Keratinocyte (primary cell): ENCODE measurements around the gene OR2AG2. TPM values are rescaled to one million over a fixed set of nuclear protein-coding genes. Genes with fewer than 3 reads are reported as not detected.

Experiments used
- DNase-seq: peaks from one replicate; pipeline ENCODE4 v3.0.0-alpha.2; 2011; ENCODE audit warnings: low read depth, missing footprints, low spot score
- FAIRE-seq: peaks from 2 replicates; lab custom pipeline; 2011; peaks lifted over from hg19 to GRCh38; lab: Jason Lieb, UNC
- H2AFZ ChIP-seq: 2 replicates; pipeline ENCODE4 v1.6.0; 2012; ENCODE audit warnings: low read length, control low read depth, inconsistent platforms; ENCODE audit not compliant: control insufficient read depth
- H3K27ac ChIP-seq: 2 replicates; pipeline ENCODE4 v1.5.1; 2011; ENCODE audit warnings: low read length; ENCODE audit not compliant: control insufficient read depth, insufficient read depth
- H3K27me3 ChIP-seq: 3 replicates; pipeline ENCODE4 v1.6.0; 2011; ENCODE audit warnings: low read length; ENCODE audit not compliant: control insufficient read depth, insufficient read depth; ENCODE audit errors: extremely low read depth
- H3K36me3 ChIP-seq, 2 experiments: 2 replicates in 1 of 2; 3 replicates in 1 of 2; pipeline ENCODE4 v1.5.1; 2011; ENCODE audit warnings: low read length in 2 of 2, mild to moderate bottlenecking in 1 of 2; ENCODE audit not compliant: control insufficient read depth in 2 of 2, insufficient read depth in 2 of 2; ENCODE audit errors: extremely low read depth in 1 of 2
- H3K4me1 ChIP-seq: 3 replicates; pipeline ENCODE4 v1.5.1; 2011; ENCODE audit warnings: low read length; ENCODE audit not compliant: control insufficient read depth, insufficient read depth; ENCODE audit errors: extremely low read depth
- H3K4me2 ChIP-seq: 3 replicates; pipeline ENCODE4 v1.6.0; 2011; ENCODE audit warnings: low read depth, low read length; ENCODE audit not compliant: control insufficient read depth, insufficient read depth; ENCODE audit errors: extremely low read depth
- H3K4me3 ChIP-seq, 3 experiments: fragments of 200-600 bp in 1 of 3; sonication (generic) in 1 of 3; 2 replicates in 2 of 3; 3 replicates in 1 of 3; pipeline ENCODE4 v1.5.1; 2011 to 2016; ENCODE audit warnings: low read length in 3 of 3, mild to moderate bottlenecking in 3 of 3, control low read depth in 2 of 3, inconsistent platforms in 1 of 3, low read depth in 1 of 3, mixed read lengths in 1 of 3, mixed run types in 1 of 3, moderate library complexity in 1 of 3; ENCODE audit not compliant: control insufficient read depth in 2 of 3, insufficient read depth in 2 of 3; ENCODE audit errors: extremely low read depth in 1 of 3
- H3K79me2 ChIP-seq: 2 replicates; pipeline ENCODE4 v1.6.0; 2012; ENCODE audit warnings: low read length; ENCODE audit not compliant: control insufficient read depth, insufficient read depth
- H3K9ac ChIP-seq: 3 replicates; pipeline ENCODE4 v1.6.0; 2011; ENCODE audit warnings: low read length; ENCODE audit not compliant: control insufficient read depth, insufficient read depth; ENCODE audit errors: extremely low read depth
- H3K9me1 ChIP-seq: 3 replicates; pipeline ENCODE4 v1.6.0; 2011; ENCODE audit warnings: low read length; ENCODE audit not compliant: control insufficient read depth, insufficient read depth; ENCODE audit errors: extremely low read depth
- H3K9me3 ChIP-seq: 2 replicates; pipeline ENCODE4 v1.5.1; 2012; ENCODE audit warnings: low read depth, low read length; ENCODE audit not compliant: control insufficient read depth
- H4K20me1 ChIP-seq: 3 replicates; pipeline ENCODE4 v1.6.0; 2011; ENCODE audit warnings: low read length; ENCODE audit not compliant: control insufficient read depth, insufficient read depth; ENCODE audit errors: extremely low read depth
- EZH2 ChIP-seq: IDR thresholded peaks from one replicate; pipeline ENCODE4 v1.6.1; 2012; ENCODE audit warnings: inconsistent platforms, mild to moderate bottlenecking, low read length, moderate library complexity
- dilution Hi-C: fragments of 300-500 bp; cut with MboI; formaldehyde crosslinking; loops from one replicate; pipeline ENCODE4 v1.7.0; 2020; ENCODE audit warnings: low sequenced_read_pairs; ENCODE audit not compliant: extremely low pct_ligation_motif_present
- polyA plus RNA-seq, 5 experiments: library from polyadenylated mRNA; depleted of rRNA in 3 of 5; stranded (reverse) in 3 of 5; stranded (forward) in 1 of 5; unstranded in 1 of 5; fragments of >200 nt; gene quantifications; 1 replicate in 1 of 5; 2 replicates in 3 of 5; 3 replicates in 1 of 5; pipeline versions ENCODE4 v1.2.1 to v1.2.3, GENCODE V29; 2011 to 2012; ENCODE audit warnings: missing spikeins in 2 of 5, low read depth in 1 of 5, low replicate concordance in 1 of 5
- TF ChIP-seq, protein P1 (sequence below), 3 experiments: IDR thresholded peaks in 1 of 3; conservative IDR thresholded peaks in 1 of 3; optimal IDR thresholded peaks in 1 of 3; 2 replicates in 2 of 3; 3 replicates in 1 of 3; pipeline versions ENCODE3 to v1.5.1; 2011; ENCODE audit warnings: low read length in 3 of 3, mild to moderate bottlenecking in 3 of 3, moderate library complexity in 2 of 3, control low read depth in 1 of 3, inconsistent platforms in 1 of 3; ENCODE audit not compliant: insufficient read depth in 2 of 3; ENCODE audit errors: extremely low read depth in 1 of 3

The OR2AG2 gene
- polyA plus RNA-seq, 1 donor (not counting 4 experiments of a cell fraction or from before 2014, with no cell fraction given), result 0.04 TPM

DNA sequence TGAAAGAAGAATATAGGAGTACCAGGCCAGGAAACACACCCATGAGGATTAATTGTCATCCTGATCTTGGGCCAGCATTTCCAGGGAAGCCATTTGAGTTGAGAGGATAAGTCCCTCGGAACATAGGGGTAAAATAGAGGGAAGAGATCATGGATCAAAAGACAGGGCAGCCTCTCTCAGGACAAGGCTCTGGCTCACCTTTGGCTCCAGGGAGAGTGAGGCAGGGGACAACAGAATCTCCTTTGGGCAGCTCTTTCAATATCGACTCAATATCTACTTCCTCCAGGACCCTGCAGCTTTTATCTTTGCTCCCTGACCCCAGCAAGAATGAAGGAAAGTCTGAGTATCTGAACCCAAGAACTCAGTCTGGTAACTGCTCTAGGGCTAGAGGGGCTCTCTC lies 10.9 kb upstream of the OR2AG2 start, which contains the start of gene OR2AG1:
Gene OR2AG1 (plus strand): TSS at position 301 of the 400 bp plus-strand sequence. CDS start 2,018 bp downstream, outside the sequence.
- H2AFZ ChIP-seq, result no peak within 1 kb of the TSS
- H3K27me3 ChIP-seq, result no peaks in the 10 kb centered on the region
- dilution Hi-C loops, result no loop called here
- no peaks in the 10 kb centered on the region for H3K9me3 ChIP-seq
- H3K79me2 ChIP-seq, result no peaks in the 10 kb centered on the region
- no peak within 1 kb of the TSS for H3K4me3 ChIP-seq
- no peaks in the 10 kb centered on the region for H3K36me3 ChIP-seq
- no peak for DNase-seq
- no peak for FAIRE-seq
- H3K9ac ChIP-seq, result no peak within 1 kb of the TSS
- H3K27ac ChIP-seq, result no peak within 1 kb of the TSS
- no peak within 1 kb of the TSS for H3K4me2 ChIP-seq
- no peaks in the 10 kb centered on the region for H3K9me1 ChIP-seq
- H4K20me1 ChIP-seq, result no peaks in the 10 kb centered on the region
- H3K4me1 ChIP-seq, result no peaks in the 10 kb centered on the region
- TF ChIP-seq EZH2, result no peak
- TF ChIP-seq, protein P1, sequence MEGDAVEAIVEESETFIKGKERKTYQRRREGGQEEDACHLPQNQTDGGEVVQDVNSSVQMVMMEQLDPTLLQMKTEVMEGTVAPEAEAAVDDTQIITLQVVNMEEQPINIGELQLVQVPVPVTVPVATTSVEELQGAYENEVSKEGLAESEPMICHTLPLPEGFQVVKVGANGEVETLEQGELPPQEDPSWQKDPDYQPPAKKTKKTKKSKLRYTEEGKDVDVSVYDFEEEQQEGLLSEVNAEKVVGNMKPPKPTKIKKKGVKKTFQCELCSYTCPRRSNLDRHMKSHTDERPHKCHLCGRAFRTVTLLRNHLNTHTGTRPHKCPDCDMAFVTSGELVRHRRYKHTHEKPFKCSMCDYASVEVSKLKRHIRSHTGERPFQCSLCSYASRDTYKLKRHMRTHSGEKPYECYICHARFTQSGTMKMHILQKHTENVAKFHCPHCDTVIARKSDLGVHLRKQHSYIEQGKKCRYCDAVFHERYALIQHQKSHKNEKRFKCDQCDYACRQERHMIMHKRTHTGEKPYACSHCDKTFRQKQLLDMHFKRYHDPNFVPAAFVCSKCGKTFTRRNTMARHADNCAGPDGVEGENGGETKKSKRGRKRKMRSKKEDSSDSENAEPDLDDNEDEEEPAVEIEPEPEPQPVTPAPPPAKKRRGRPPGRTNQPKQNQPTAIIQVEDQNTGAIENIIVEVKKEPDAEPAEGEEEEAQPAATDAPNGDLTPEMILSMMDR (optimal IDR thresholded peaks at IDR 0.05 in 1 of 3, IDR thresholded peaks at IDR 0.05 in 1 of 3, conservative IDR thresholded peaks at IDR 0.05 in 1 of 3; ENCODE audit: extremely low read depth in 1 of 3, insufficient read depth in 2 of 3, low read length in 3 of 3), result no peak

DNA sequence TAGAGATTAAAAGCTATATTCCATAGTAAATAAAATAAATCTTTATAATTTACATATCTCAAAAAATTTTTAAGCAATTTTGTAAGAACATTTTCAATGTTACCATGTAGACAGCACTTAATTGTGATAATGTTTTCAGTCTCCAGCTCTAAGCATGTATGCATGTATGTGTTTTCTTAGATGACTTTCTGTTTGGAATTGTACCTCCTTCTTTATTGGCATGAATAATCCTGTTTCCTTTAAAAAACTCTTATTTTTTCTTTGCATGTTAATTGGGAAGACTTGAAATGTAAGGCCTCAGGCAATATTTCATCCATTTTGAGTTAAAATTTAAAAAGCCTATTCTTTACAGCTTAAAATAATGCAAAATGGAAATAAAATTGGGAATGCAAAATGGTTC lies 9.1 kb upstream of the OR2AG2 start:
- Histone ChIP-seq H3K4me1 (no peaks in the 10 kb centered on the region), H3K4me2 (no peak overlapping the region), H3K27me3 (no peaks in the 10 kb centered on the region), H2AFZ (no peak overlapping the region), H3K4me3 (no peak overlapping the region), H3K27ac (no peak overlapping the region), H3K36me3 (no peaks in the 10 kb centered on the region), H4K20me1 (no peaks in the 10 kb centered on the region), H3K79me2 (no peaks in the 10 kb centered on the region), H3K9ac (no peak overlapping the region), H3K9me3 (no peaks in the 10 kb centered on the region), H3K9me1 (no peaks in the 10 kb centered on the region)
- FAIRE-seq (no peak), DNase-seq (no peak)
- TF ChIP-seq EZH2, result no peak
- TF ChIP-seq, protein P1 (optimal IDR thresholded peaks at IDR 0.05 in 1 of 3, IDR thresholded peaks at IDR 0.05 in 1 of 3, conservative IDR thresholded peaks at IDR 0.05 in 1 of 3; ENCODE audit: extremely low read depth in 1 of 3, insufficient read depth in 2 of 3, low read length in 3 of 3), result no peak
- dilution Hi-C loops, result no loop called here
